Stomach (tissue), 9 donors: ENCODE results near the gene FMN2. TPM values are rescaled to one million over a fixed set of nuclear protein-coding genes. Genes with fewer than 3 reads are reported as not detected.

ENCODE experiments used
- DNase-seq, 2 donors: peaks; one replicate each; pipeline versions ENCODE4 v3.0.0 to v3.0.0-alpha.2; 2013 to 2019
- H3K27ac ChIP-seq, 5 donors: fragments of 200-600 bp in 4 of 5; sonication (generic) in 4 of 5; one replicate each; pipeline ENCODE4 v1.5.1; 2013 to 2019; ENCODE audit warnings: mild to moderate bottlenecking in 1 of 5, moderate library complexity in 1 of 5
- H3K27me3 ChIP-seq, 3 donors: fragments of 200-600 bp; sonication (generic); one replicate each; pipeline ENCODE4 v1.5.1; 2017 to 2019; ENCODE audit warnings: mixed run types in 1 of 3
- H3K36me3 ChIP-seq, 4 donors: fragments of 200-600 bp; sonication (generic); 1 replicate in 3 of 4; 2 replicates in 1 of 4; pipeline ENCODE4 v1.5.1; 2016 to 2019
- H3K4me1 ChIP-seq, 4 donors: fragments of 200-600 bp; sonication (generic); one replicate each; pipeline ENCODE4 v1.5.1; 2016 to 2019
- H3K4me3 ChIP-seq, 4 donors: fragments of 200-600 bp; sonication (generic) in 3 of 4; one replicate each; pipeline ENCODE4 v1.5.1; 2016 to 2019; ENCODE audit warnings: mild to moderate bottlenecking in 1 of 4
- H3K9me3 ChIP-seq, 4 donors: fragments of 200-600 bp; sonication (generic); one replicate each; pipeline ENCODE4 v1.5.1; 2016 to 2019
- EP300 ChIP-seq: sonication (generic); formaldehyde crosslinking; IDR thresholded peaks from one replicate; pipeline ENCODE4 v1.6.1; 2017; ENCODE audit warnings: antibody characterized with exemption
- POLR2A ChIP-seq, 4 donors: fragments of 450-650 bp; IDR thresholded peaks; one replicate each; pipeline ENCODE4 v1.6.1; 2016; ENCODE audit warnings: antibody characterized with exemption in 4 of 4, control low read depth in 2 of 4, mild to moderate bottlenecking in 1 of 4, moderate library complexity in 1 of 4
- POLR2AphosphoS5 ChIP-seq, 3 donors: sonication (generic); formaldehyde crosslinking; IDR thresholded peaks; one replicate each; pipeline ENCODE4 v1.6.1; 2016; ENCODE audit warnings: antibody characterized with exemption in 3 of 3
- WGBS, 5 donors: extraction: QIAGEN DNeasy Blood & Tissue Kit in 3 of 5; methylation state at CpG; one replicate each; pipeline versions ENCODE4 v1.1.5 to v1.1.7; 2013 to 2018; 5-methylcytosine and 5-hydroxymethylcytosine counted together
- intact Hi-C: fragments of 100-400 bp; cut with DNase I; formaldehyde crosslinking; loops from one replicate; pipeline ENCODE4 v1.15.1; 2023; ENCODE audit warnings: low total_unique reads
- polyA plus RNA-seq, 3 donors: library from polyadenylated mRNA; stranded (reverse); fragments of 200-250 nt; gene quantifications; one replicate each; pipeline ENCODE4 v1.2.3, GENCODE V29; 2013
- total RNA-seq, 5 donors: library from RNA; depleted of rRNA; stranded (reverse); fragments of >200 nt; gene quantifications; one replicate each; pipeline versions ENCODE4 v1.1.0 to v1.2.3, GENCODE V29; 2014 to 2016
- TF ChIP-seq, protein P1 (sequence below), 7 experiments: fragments of 450-650 bp in 4 of 7; fragments of 200-600 bp in 3 of 7; sonication (generic) in 3 of 7; IDR thresholded peaks; one replicate each; pipeline ENCODE4 v1.5.1; 2016 to 2019; ENCODE audit warnings: antibody characterized with exemption in 7 of 7, control low read depth in 2 of 7, mild to moderate bottlenecking in 1 of 7
- donor health status: healthy with polysubstance abuse.
- donor health status: Bipolar disorder and iron deficiency.
- donor health status: healthy.

FMN2 gene
- total and polyA plus RNA-seq, 8 donors: 0.61 to 3.3 (median 0.87) TPM; not detected in 2

DNA sequence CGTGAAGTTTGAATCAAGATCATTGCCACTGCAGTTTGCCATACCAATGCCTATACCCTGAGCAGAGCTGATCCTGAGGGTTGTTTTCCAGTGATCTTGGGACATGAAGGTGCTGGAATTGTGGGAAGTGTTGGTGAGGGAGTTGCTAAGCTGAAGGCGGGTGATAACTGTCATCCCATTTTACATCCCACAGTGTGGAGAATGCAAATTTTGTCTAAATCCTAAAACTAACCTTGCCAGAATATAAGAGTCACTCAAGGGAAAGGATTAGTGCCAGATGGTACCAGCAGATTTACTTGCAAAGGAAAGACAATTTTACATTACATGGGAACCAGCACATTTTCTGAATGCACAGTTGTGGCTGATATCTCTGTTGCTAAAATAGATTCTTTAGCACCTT is 78.6 kb downstream of the FMN2 start:
- no peak for TF ChIP-seq EP300
- no peak for TF ChIP-seq POLR2A (IDR thresholded peaks at IDR 0.05)
- TF ChIP-seq, protein P1, sequence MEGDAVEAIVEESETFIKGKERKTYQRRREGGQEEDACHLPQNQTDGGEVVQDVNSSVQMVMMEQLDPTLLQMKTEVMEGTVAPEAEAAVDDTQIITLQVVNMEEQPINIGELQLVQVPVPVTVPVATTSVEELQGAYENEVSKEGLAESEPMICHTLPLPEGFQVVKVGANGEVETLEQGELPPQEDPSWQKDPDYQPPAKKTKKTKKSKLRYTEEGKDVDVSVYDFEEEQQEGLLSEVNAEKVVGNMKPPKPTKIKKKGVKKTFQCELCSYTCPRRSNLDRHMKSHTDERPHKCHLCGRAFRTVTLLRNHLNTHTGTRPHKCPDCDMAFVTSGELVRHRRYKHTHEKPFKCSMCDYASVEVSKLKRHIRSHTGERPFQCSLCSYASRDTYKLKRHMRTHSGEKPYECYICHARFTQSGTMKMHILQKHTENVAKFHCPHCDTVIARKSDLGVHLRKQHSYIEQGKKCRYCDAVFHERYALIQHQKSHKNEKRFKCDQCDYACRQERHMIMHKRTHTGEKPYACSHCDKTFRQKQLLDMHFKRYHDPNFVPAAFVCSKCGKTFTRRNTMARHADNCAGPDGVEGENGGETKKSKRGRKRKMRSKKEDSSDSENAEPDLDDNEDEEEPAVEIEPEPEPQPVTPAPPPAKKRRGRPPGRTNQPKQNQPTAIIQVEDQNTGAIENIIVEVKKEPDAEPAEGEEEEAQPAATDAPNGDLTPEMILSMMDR (IDR thresholded peaks at IDR 0.05): no peak
- TF ChIP-seq POLR2AphosphoS5 (IDR thresholded peaks at IDR 0.05): no peak
- Histone ChIP-seq H3K4me3 (no peak overlapping the region), H3K9me3 (peaks cover 0 to 6% (median 5%) of the 10 kb centered on the region in 4 donors), H3K27me3 (no peaks in the 10 kb centered on the region), H3K27ac (no peak overlapping the region), H3K4me1 (no peaks in the 10 kb centered on the region), H3K36me3 (no peaks in the 10 kb centered on the region)
- intact Hi-C loops: no loop called here
- DNase-seq: no peak
- 84 to 97% (median 91%) methylated on average over 2 of the region's 2 CpGs for WGBS, 5 donors

DNA sequence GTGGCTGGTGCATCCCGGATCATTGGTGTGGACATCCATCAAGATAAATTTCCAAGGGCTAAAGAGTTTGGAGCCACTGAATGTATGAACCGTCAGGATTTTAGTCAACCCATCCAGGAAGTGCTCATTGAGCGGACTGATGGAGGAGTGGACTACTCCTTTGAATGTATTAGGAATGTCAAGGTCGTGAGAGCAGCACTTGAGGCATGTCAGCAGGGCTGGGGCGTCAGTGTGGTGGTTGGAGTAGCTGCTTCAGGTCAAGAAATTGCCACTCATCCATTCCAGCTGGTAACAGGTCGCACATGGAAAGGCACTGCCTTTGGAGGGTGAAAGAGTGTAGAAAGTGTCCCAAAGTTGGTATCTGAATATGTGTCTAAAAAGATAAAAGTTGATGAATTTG is 79.1 kb downstream of the FMN2 start:
- Histone ChIP-seq H3K27ac (no peak overlapping the region), H3K27me3 (no peaks in the 10 kb centered on the region), H3K4me1 (no peaks in the 10 kb centered on the region), H3K9me3 (peaks cover 0 to under 1% (median under 1%) of the 10 kb centered on the region in 4 donors), H3K36me3 (no peaks in the 10 kb centered on the region), H3K4me3 (no peak overlapping the region)
- DNase-seq: no peak
- WGBS, 5 donors: 68 to 85% (median 75%) methylated on average over 6 of the region's 6 CpGs
- TF ChIP-seq EP300 (no peak), POLR2A (IDR thresholded peaks at IDR 0.05) (no peak), POLR2AphosphoS5 (IDR thresholded peaks at IDR 0.05) (no peak)
- TF ChIP-seq, protein P1 (IDR thresholded peaks at IDR 0.05): no peak
- intact Hi-C loops: no loop called here

DNA sequence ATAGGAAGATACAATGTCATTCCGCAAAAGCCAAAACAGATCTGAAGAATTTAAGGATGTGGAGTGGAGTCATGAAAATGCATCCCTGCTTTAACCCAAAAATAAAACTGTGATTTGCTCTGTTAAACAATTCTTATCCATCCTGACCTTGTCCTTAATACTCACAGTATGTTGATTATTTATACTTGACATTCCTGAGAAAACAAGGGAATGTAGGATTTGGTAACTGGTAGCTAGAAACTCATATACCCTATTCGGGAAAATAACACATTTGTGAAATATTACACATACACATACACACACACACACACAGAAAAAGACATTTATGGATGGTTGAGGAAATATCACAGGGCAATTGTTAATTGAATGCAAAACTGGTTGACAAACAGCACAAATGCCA is 80.2 kb downstream of the FMN2 start:
- Histone ChIP-seq H3K4me1 (no peaks in the 10 kb centered on the region), H3K4me3 (no peak overlapping the region), H3K36me3 (no peaks in the 10 kb centered on the region), H3K27ac (no peak overlapping the region), H3K9me3 (no peaks in the 10 kb centered on the region), H3K27me3 (no peaks in the 10 kb centered on the region)
- no peak for DNase-seq
- intact Hi-C loops: no loop called here
- 76 to 85% (median 81%) methylated on average over 2 of the region's 2 CpGs for WGBS, 5 donors
- no peak for TF ChIP-seq POLR2AphosphoS5 (IDR thresholded peaks at IDR 0.05)
- TF ChIP-seq, protein P1 (IDR thresholded peaks at IDR 0.05): no peak
- TF ChIP-seq EP300: no peak
- TF ChIP-seq POLR2A (IDR thresholded peaks at IDR 0.05): no peak

DNA sequence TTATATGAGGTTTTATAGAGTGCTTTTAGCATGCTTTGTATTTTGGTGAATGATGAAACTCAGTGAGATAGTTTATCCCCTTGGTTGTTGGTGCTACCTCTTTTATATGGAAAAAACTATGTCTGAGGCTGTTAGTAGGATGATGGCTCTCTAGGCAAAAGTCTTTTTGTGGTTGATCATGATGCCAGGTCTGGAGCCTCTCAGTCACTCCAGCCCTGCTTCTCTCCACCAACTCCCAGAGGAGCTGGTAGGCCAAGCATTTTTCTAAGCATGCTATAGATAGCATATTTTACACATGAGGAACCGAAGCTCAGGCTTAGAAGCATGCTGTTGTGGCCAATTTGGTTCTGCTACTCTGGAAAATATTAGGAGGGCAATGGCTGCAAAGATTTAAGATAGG is 82.2 kb downstream of the FMN2 start:
- DNase-seq: no peak
- no peak overlapping the region for H3K27ac ChIP-seq
- intact Hi-C loops: no loop called here
- 67 to 85% (median 71%) methylated on average over 1 of the region's 1 CpG for WGBS, 5 donors
- H3K4me1 ChIP-seq: no peaks in the 10 kb centered on the region
- no peaks in the 10 kb centered on the region for H3K9me3 ChIP-seq
- H3K27me3 ChIP-seq: no peaks in the 10 kb centered on the region
- TF ChIP-seq POLR2A (IDR thresholded peaks at IDR 0.05) (no peak), EP300 (no peak), POLR2AphosphoS5 (IDR thresholded peaks at IDR 0.05) (no peak)
- TF ChIP-seq, protein P1 (IDR thresholded peaks at IDR 0.05): no peak
- no peaks in the 10 kb centered on the region for H3K36me3 ChIP-seq
- no peak overlapping the region for H3K4me3 ChIP-seq
